Measurements from ENCODE around the gene MYLK4.

Gene MYLK4

GRCh38 chr6:2708456-2708855 is 42.3 kb downstream of the MYLK4 start:
- DNase-seq (ENCODE audit: low read depth in 2 of 2) = no peak

- no peak for DNase-seq (ENCODE audit: low read depth in 2 of 2)
These were observed 44.2 kb downstream of the MYLK4 start for GRCh38 chr6:2706558-2706957.

GRCh38 chr6:2705256-2705655 is 45.5 kb downstream of the MYLK4 start:
- no peak for DNase-seq (ENCODE audit: low read depth in 2 of 2)

GRCh38 chr6:2697291-2697690 is 53.4 kb downstream of the MYLK4 start:
- DNase-seq (ENCODE audit: low read depth in 2 of 2) = no peak

GRCh38 chr6:2695454-2696095 is 55.1 kb downstream of the MYLK4 start:
- no peak for DNase-seq (ENCODE audit: low read depth in 2 of 2)

- no peak for DNase-seq (ENCODE audit: low read depth in 2 of 2)
These were observed 57.5 kb downstream of the MYLK4 start for GRCh38 chr6:2693231-2693630.

GRCh38 chr6:2688401-2689064 is 62.2 kb downstream of the MYLK4 start:
- DNase-seq (ENCODE audit: low read depth in 2 of 2) = no peak

GRCh38 chr6:2687456-2687855 is 63.3 kb downstream of the MYLK4 start:
- DNase-seq (ENCODE audit: low read depth in 2 of 2) = no peak

GRCh38 chr6:2686515-2686914 is 64.2 kb downstream of the MYLK4 start:
- no peak for DNase-seq (ENCODE audit: low read depth in 2 of 2)

GRCh38 chr6:2684766-2685754 is 65.7 kb downstream of the MYLK4 start:
- no peak for DNase-seq (ENCODE audit: low read depth in 2 of 2)

GRCh38 chr6:2684103-2684749 is 66.5 kb downstream of the MYLK4 start:
- DNase-seq (ENCODE audit: low read depth in 2 of 2) = no peak

- no peak for DNase-seq (ENCODE audit: low read depth in 2 of 2)
These were observed 70.3 kb downstream of the MYLK4 start for GRCh38 chr6:2680264-2680922.

GRCh38 chr6:2677080-2677593 is 73.6 kb downstream of the MYLK4 start:
- no peak for DNase-seq (ENCODE audit: low read depth in 2 of 2)

GRCh38 chr6:2676048-2676447 is 74.7 kb downstream of the MYLK4 start:
- no peak for DNase-seq (ENCODE audit: low read depth in 2 of 2)

GRCh38 chr6:2674857-2675256 is 75.9 kb downstream of the MYLK4 start:
- no peak for DNase-seq (ENCODE audit: low read depth in 2 of 2)

GRCh38 chr6:2669067-2669700 is 81.5 kb downstream of the MYLK4 start:
- DNase-seq (ENCODE audit: low read depth in 2 of 2) = no peak

- DNase-seq (ENCODE audit: low read depth in 2 of 2) = no peak
These were observed 83.1 kb downstream of the MYLK4 start for GRCh38 chr6:2667617-2668016.

- DNase-seq (ENCODE audit: low read depth in 2 of 2) = no peak
These were observed 83.7 kb downstream of the MYLK4 start for GRCh38 chr6:2666906-2667575.

GRCh38 chr6:2665146-2666070 is 85.3 kb downstream of the MYLK4 start:
- DNase-seq (ENCODE audit: low read depth in 2 of 2) = no peak
